GM19025 (cell line): Measurements from ENCODE around the gene MFSD8.
"Not testable (repeated sequence)": the region's sequence is repeated elsewhere in the genome, so short reads cannot be mapped to it uniquely, and the experiment has no call there.

Source experiments
- ATAC-seq: cut with Tn5 transposase; IDR thresholded peaks from one replicate; pipeline ENCODE4 v1.9.1; 2021; ENCODE audit warnings: mild to moderate bottlenecking, low read depth, moderate library complexity; ENCODE audit not compliant: unreplicated experiment

Gene MFSD8

GRCh38 chr4:127959794-127960193, 5.2 kb downstream of the MFSD8 start:
- ATAC-seq: no peak

- no peak for ATAC-seq
Observed at GRCh38 chr4:127957105-127957504, 7.9 kb downstream of the MFSD8 start.

DNA sequence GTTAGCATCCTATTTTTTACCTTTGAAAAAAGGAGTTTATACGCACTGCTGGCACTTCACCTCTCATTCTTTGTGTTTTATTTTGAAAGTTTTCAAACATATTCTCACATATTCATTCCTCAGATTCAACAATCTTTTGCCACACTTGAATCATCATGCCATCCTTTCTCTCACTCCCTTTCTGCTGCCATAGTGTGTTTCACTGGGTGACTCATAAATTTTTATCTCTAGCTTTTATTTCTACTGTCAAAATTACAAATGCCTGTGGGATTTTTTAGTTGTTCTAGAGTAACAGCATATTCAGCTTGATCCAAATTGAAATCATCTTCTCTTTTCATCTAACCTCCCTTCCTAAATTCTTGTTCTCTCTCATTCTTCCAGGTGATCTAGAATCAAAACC, 28.0 kb downstream of the MFSD8 start:
- no peak for ATAC-seq

- not testable (repeated sequence) for ATAC-seq
Observed at GRCh38 chr4:127931836-127932235, 33.1 kb downstream of the MFSD8 start.

DNA sequence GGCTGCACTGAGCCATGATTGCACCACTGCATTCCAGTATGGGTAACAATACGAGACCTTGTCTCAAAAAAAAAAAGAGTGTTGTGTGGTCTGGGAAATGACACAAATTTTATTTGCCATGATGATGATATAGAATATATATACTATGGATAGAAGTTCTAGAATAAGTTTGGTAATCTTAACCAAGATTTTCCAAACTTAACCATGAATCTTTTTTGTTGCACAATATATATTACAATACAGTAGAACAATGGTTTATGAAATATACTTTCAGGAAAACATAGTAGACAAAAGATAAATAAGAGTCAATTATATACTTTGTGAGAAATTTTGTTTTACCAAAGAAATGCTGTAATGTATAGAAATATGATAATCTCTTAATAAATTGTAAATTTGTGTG, 34.8 kb downstream of the MFSD8 start:
- ATAC-seq: no peak

- ATAC-seq: not testable (repeated sequence)
Observed at GRCh38 chr4:127925720-127926119, 39.3 kb downstream of the MFSD8 start.

DNA sequence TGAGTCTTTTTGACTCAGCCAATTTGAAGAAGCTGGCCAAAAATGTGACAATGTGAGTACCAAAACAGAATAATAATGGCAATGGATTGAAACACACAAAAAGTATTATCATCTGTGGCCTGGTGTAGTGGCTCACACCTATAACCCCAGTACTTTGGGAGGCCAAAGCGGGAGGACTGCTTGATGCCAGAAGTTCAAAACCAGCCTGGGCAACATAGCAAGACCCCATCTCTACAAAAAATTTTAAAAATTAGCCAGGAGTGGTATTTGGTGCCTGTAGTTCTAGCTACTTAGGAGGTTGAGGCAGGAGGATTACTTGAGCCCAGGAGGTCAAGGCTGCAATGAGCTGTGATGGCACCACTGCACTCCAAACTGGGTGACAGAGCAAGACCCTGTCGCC, 42.7 kb downstream of the MFSD8 start:
- no peak for ATAC-seq

GRCh38 chr4:127920521-127920920, 44.5 kb downstream of the MFSD8 start:
- no peak for ATAC-seq

GRCh38 chr4:127917151-127917550, 47.8 kb downstream of the MFSD8 start:
- ATAC-seq: no peak

DNA sequence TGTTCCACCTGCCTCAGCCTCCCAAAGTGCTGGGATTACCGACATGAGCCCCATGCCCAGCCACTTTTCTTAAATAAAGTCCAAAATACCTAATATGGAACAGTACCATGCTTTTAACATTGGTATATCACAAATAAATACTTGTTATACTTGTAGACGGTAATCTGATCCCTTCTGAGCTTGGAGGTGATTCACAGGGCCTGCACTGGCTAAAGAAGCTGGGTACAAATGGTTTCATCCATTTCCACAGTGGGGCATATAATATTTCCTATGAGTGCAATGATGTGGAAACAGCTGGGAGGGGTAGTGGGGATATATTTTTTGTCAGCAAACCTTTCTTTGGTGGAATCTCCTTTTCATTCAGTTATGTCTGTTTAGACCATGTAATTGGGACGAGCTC, 48.5 kb downstream of the MFSD8 start:
- no peak for ATAC-seq

GRCh38 chr4:127905029-127905428, 59.9 kb downstream of the MFSD8 start:
- ATAC-seq: no peak

GRCh38 chr4:127899682-127900081, 65.3 kb downstream of the MFSD8 start:
- ATAC-seq: not testable (repeated sequence)

DNA sequence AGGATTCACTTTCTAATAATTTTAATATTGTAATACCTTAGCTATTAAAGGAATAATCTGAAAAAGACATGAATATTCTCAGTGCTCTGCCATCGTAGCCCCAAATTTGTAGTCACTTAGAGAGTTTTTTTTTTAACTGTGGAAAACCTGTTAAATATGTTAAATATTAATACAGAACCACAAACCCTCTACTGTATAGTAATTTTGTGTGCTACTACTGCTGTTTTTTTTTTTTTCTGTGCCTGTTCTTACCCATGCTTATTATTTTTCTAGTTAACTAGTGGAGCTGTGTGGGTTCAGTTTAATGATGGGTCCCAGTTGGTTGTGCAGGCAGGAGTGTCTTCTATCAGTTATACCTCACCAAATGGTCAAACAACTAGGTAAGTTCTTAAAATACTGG, 68.4 kb downstream of the MFSD8 start:
- ATAC-seq: no peak

GRCh38 chr4:127896069-127896468, 68.9 kb downstream of the MFSD8 start:
- ATAC-seq: no peak

- ATAC-seq: no peak
Observed at GRCh38 chr4:127889903-127890302, 75.1 kb downstream of the MFSD8 start.

DNA sequence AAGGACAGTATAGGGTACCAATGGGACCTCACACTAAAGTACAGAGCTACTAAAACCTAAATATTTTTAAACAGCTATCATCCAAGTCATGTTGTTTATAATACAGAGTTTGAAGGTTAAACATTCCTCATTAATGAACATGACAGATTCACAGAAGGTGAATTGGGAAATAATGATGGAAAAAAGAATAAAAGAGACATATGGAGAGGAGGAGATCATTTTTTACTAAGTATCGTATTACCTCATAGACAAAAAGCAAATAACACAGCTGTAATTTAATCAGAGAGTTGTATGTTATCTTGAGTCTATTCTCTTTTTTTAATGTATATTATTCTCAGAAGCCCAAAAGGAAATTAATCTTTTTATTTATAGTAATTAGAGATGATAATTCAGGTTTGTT, 76.4 kb downstream of the MFSD8 start:
- ATAC-seq: no peak

DNA sequence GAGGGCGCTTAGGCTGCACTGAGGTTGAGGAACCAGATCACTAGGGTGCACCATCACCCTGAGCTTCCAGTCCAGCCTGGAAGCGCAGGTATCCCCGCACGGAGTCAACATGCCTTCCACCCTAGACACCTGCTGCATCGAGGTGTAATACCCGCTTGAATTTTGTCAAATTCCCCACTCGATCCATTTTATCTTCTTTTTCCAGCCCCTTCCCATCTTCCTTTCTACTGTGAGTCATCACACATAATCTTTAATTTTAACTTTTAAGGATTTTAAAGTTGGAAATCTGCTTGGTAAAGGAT, 83.5 kb downstream of the MFSD8 start:
- peak; percentile 35 for ATAC-seq

GRCh38 chr4:127880763-127881562, 84.0 kb downstream of the MFSD8 start, which contains the start of gene PLK4:
Gene PLK4 (plus strand): TSS chr4:127880893. CDS start chr4:127881135, 242 bp downstream.
- peak; percentile 89 for ATAC-seq

GRCh38 chr4:127875791-127876190, 89.2 kb downstream of the MFSD8 start:
- ATAC-seq: no peak

- ATAC-seq: no peak
Observed at GRCh38 chr4:127870688-127871087, 94.3 kb downstream of the MFSD8 start.

DNA sequence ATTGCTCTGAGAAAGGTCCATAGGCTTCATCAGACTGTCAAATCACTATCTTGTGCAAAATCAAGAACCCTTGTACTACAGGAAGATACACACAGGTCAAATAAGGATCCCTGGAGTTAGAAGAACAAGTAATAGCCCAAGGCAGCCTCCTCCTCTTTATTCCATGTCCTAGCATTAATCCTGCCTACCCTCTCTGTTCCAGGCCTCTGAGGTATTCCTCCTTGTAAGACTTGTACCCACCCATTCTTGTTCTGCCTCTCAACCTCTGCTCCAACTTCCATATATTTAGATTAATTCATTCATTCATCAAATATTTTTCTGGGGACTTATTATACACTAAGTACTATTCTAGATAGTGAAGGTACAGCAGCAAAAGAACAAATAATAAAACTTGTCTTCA, 94.7 kb downstream of the MFSD8 start:
- no peak for ATAC-seq

- no peak for ATAC-seq
Observed at GRCh38 chr4:127868196-127868595, 96.8 kb downstream of the MFSD8 start.
